ENCODE results near the gene SLC25A38.

- TF ChIP-seq BCLAF1 (IDR thresholded peaks at IDR 0.05; ENCODE audit: borderline replicate concordance in 1 of 2, control insufficient read depth in 1 of 2, low read depth in 2 of 2, low read length in 1 of 2) (no peak), CBX5 (IDR thresholded peaks at IDR 0.05; ENCODE audit: borderline replicate concordance, low read depth) (no peak), POLR2AphosphoS5 (IDR thresholded peaks at IDR 0.05; ENCODE audit: control insufficient read depth, insufficient read depth, low read depth, low read length) (no peak), ZFX (CRISPR knock-in tag; IDR thresholded peaks at IDR 0.05) (no peak)
Measured at GRCh38 chr3:39432342-39432741, 49.2 kb downstream of the SLC25A38 start.

Data from K562 (cell line).